Esophagus muscularis mucosa (tissue), 4 donors: ENCODE results near the gene ASMTL.
"Not testable (repeated sequence)": the region's sequence is repeated elsewhere in the genome, so short reads cannot be mapped to it uniquely, and the experiment has no call there.

Source experiments
- CTCF ChIP-seq, 3 experiments: fragments of 200-600 bp in 2 of 3; fragments of 450-650 bp in 1 of 3; sonication (generic) in 2 of 3; IDR thresholded peaks; one replicate each; pipeline ENCODE4 v1.5.1; 2017 to 2019; ENCODE audit warnings: antibody characterized with exemption in 3 of 3, mild to moderate bottlenecking in 2 of 3, moderate library complexity in 1 of 3
- EP300 ChIP-seq: sonication (generic); formaldehyde crosslinking; IDR thresholded peaks from one replicate; pipeline ENCODE4 v1.6.1; 2017; ENCODE audit warnings: antibody characterized with exemption
- POLR2A ChIP-seq: fragments of 450-650 bp; IDR thresholded peaks from one replicate; pipeline ENCODE4 v1.6.1; 2017; ENCODE audit warnings: antibody characterized with exemption, moderate library complexity, mild to moderate bottlenecking, low read depth
- POLR2AphosphoS5 ChIP-seq, 2 donors: sonication (generic); formaldehyde crosslinking; IDR thresholded peaks; one replicate each; pipeline ENCODE4 v1.6.1; 2017; ENCODE audit warnings: antibody characterized with exemption in 2 of 2

GRCh38 chrX:1489354-1489753, 36.6 kb upstream of the ASMTL start:
- not testable (repeated sequence) for TF ChIP-seq CTCF (IDR thresholded peaks at IDR 0.05); EP300; POLR2A; POLR2AphosphoS5 (IDR thresholded peaks at IDR 0.05)
